Lower lobe of right lung (tissue), 2 donors: ENCODE measurements around the gene GSC2. TPM values are rescaled to one million over a fixed set of nuclear protein-coding genes. Genes with fewer than 3 reads are reported as not detected.
A peak's percentile ranks its signal among the peaks of the same experiment; 100 is the strongest.

Experiments used
- ATAC-seq, 2 donors: fragments of 200-7000 bp; cut with Tn5 transposase; one replicate each; pipeline ENCODE4 v1.9.1; 2020 to 2022; ENCODE audit warnings: mild to moderate bottlenecking in 2 of 2, moderate library complexity in 2 of 2
- DNase-seq: peaks from one replicate; pipeline ENCODE4 v3.0.0-alpha.2; 2020
- H3K27ac ChIP-seq: fragments of 200-600 bp; one replicate; pipeline ENCODE4 v1.8.0; 2022
- H3K27me3 ChIP-seq: fragments of 200-600 bp; one replicate; pipeline ENCODE4 v1.8.0; 2022; ENCODE audit warnings: low read depth
- H3K36me3 ChIP-seq: fragments of 200-600 bp; one replicate; pipeline ENCODE4 v1.8.0; 2022; ENCODE audit warnings: mild to moderate bottlenecking
- H3K4me1 ChIP-seq: fragments of 200-600 bp; one replicate; pipeline ENCODE4 v1.8.0; 2022
- H3K4me3 ChIP-seq: fragments of 200-600 bp; one replicate; pipeline ENCODE4 v1.8.0; 2022; ENCODE audit warnings: mild to moderate bottlenecking
- H3K9me3 ChIP-seq: fragments of 200-600 bp; one replicate; pipeline ENCODE4 v1.8.0; 2022
- CTCF ChIP-seq: fragments of 200-600 bp; IDR thresholded peaks from one replicate; pipeline ENCODE4 v1.8.0; 2022; ENCODE audit warnings: antibody characterized with exemption, mild to moderate bottlenecking
- intact Hi-C: fragments of 100-400 bp; cut with DNase I; formaldehyde crosslinking; loops from one replicate; pipeline ENCODE4 v1.11.0; 2022
- total RNA-seq: library from RNA; stranded (reverse); fragmentation: NEBNext Ultra II Directional; extraction: Animal tissue kit (Norgen Biotek cat#: 25700); gene quantifications from one replicate; pipeline ENCODE4 v1.2.1, GENCODE V29; 2021
- donor health status: DM: no; HTN: yes; CAD: no; lungs with severe emphysema.

GSC2 gene
- total RNA-seq, 1 donor from 2014 or later: not detected

- Histone ChIP-seq H3K36me3 (peaks cover 5% of the 10 kb centered on the region), H3K27ac (no peak overlapping the region), H3K27me3 (peaks cover 49% of the 10 kb centered on the region), H3K9me3 (no peaks in the 10 kb centered on the region), H3K4me1 (peaks cover 18% of the 10 kb centered on the region), H3K4me3 (no peak overlapping the region)
- no peak for TF ChIP-seq CTCF
- DNase-seq (no peak), ATAC-seq (no peak)
- intact Hi-C loops: no loop called here
Measured at GRCh38 chr22:19147195-19147780, 2.8 kb downstream of the GSC2 start.

GRCh38 chr22:19146215-19146968, 3.7 kb downstream of the GSC2 start:
- DNase-seq (no peak), ATAC-seq (no peak)
- no peak for TF ChIP-seq CTCF
- intact Hi-C loops: no loop called here
- Histone ChIP-seq H3K36me3 (peaks cover 14% of the 10 kb centered on the region), H3K4me1 (peaks cover 18% of the 10 kb centered on the region), H3K4me3 (no peak overlapping the region), H3K27ac (no peak overlapping the region), H3K9me3 (no peaks in the 10 kb centered on the region), H3K27me3 (peaks cover 40% of the 10 kb centered on the region)

GRCh38 chr22:19143967-19144400, 6.1 kb downstream of the GSC2 start:
- Histone ChIP-seq H3K27ac (peak overlapping the region; percentile 79), H3K27me3 (peaks cover 20% of the 10 kb centered on the region), H3K4me1 (peaks cover 12% of the 10 kb centered on the region), H3K36me3 (peaks cover 38% of the 10 kb centered on the region), H3K4me3 (peak overlapping the region; percentile 83), H3K9me3 (no peaks in the 10 kb centered on the region)
- DNase-seq (no peak), ATAC-seq (peak in 1 of 2 donors; percentile 27)
- intact Hi-C loops: no loop called here
- TF ChIP-seq CTCF: no peak

- peak overlapping the region; percentile 83 for H3K4me3 ChIP-seq
- intact Hi-C loops: no loop called here
- no peak overlapping the region for H3K27ac ChIP-seq
- H3K4me1 ChIP-seq: peaks cover 11% of the 10 kb centered on the region
- ATAC-seq: no peak
- no peak for TF ChIP-seq CTCF
- no peaks in the 10 kb centered on the region for H3K9me3 ChIP-seq
- peaks cover 45% of the 10 kb centered on the region for H3K36me3 ChIP-seq
- DNase-seq: no peak
- peaks cover 12% of the 10 kb centered on the region for H3K27me3 ChIP-seq
Measured at GRCh38 chr22:19143212-19143611, 6.9 kb downstream of the GSC2 start.

GRCh38 chr22:19142394-19142793, 7.7 kb downstream of the GSC2 start:
- no peaks in the 10 kb centered on the region for H3K9me3 ChIP-seq

More at GRCh38 chr22:19142394-19142793, 7.7 kb downstream of the GSC2 start:
- Histone ChIP-seq H3K4me3 (no peak overlapping the region), H3K36me3 (peaks cover 54% of the 10 kb centered on the region), H3K4me1 (peaks cover 11% of the 10 kb centered on the region), H3K27me3 (peaks cover 4% of the 10 kb centered on the region), H3K27ac (no peak overlapping the region)
- intact Hi-C loops: no loop called here
- no peak for DNase-seq
- no peak for ATAC-seq
- TF ChIP-seq CTCF: no peak
